A673 (cell line): ENCODE measurements around the gene JAML.

Source experiments
- CTCF ChIP-seq: fragments of 300-800, 200-600 bp; sonication (generic); conservative IDR thresholded peaks from 2 replicates; pipeline ENCODE4 v1.5.1; 2017; ENCODE audit warnings: low read depth, mild to moderate bottlenecking, antibody characterized with exemption, low read length, moderate library complexity, mixed read lengths
- EZH2 ChIP-seq: fragments of 200-600 bp; sonication (generic); IDR thresholded peaks from 2 replicates; pipeline ENCODE4 v1.6.1; 2017; ENCODE audit warnings: borderline replicate concordance, low read depth, mild to moderate bottlenecking, mixed read lengths, antibody characterized with exemption, low read length; ENCODE audit not compliant: poor library complexity, severe bottlenecking

GRCh38 chr11:118223992-118224391, 819 bp downstream of the JAML start:
- TF ChIP-seq CTCF (no peak), EZH2 (no peak)
